Activated naive CD4-positive, alpha-beta T cell treated with anti-CD3 and anti-CD28 coated beads, Interleukin-2, amount 50 U/mL, for 72 hours (primary cell): ENCODE measurements around the gene LCN1. TPM values are rescaled to one million over a fixed set of nuclear protein-coding genes. Genes with fewer than 3 reads are reported as not detected.

Experiments used
- ATAC-seq, 2 donors: fragments of 150-1000 bp; cut with Tn5 transposase; 2 replicates each; pipeline ENCODE4 v1.10.0; 2021; ENCODE audit warnings: mild to moderate bottlenecking in 2 of 2, moderate library complexity in 2 of 2
- DNase-seq, 2 donors: peaks; one replicate each; pipeline ENCODE4 v3.0.0; 2021 to 2022; ENCODE audit warnings: low spot score in 2 of 2
- H3K27ac Mint-ChIP-seq, 2 donors: one replicate each; pipeline ENCODE4 v1.8.0; 2022; ENCODE audit warnings: mild to moderate bottlenecking in 2 of 2, mixed read lengths in 2 of 2
- H3K36me3 Mint-ChIP-seq, 2 donors: one replicate each; pipeline ENCODE4 v1.8.0; 2022; ENCODE audit warnings: mixed read lengths in 2 of 2
- H3K9me3 Mint-ChIP-seq, 2 donors: one replicate each; pipeline ENCODE4 v1.8.0; 2022; ENCODE audit warnings: mixed read lengths in 2 of 2
- total RNA-seq, 2 donors: library from RNA; stranded (reverse); gene quantifications; one replicate each; pipeline ENCODE4 v1.2.3, GENCODE V29; 2022

The LCN1 gene
- not detected for total RNA-seq

GRCh38 chr9:135520916-135521607 lies at the start of gene LCN1:
TSS of gene LCN1 (plus strand) at chr9:135521440. CDS start at chr9:135521498, 58 bp downstream.
- Mint-ChIP-seq H3K9me3 (no peaks in the 10 kb centered on the region), H3K36me3 (no peaks in the 10 kb centered on the region), H3K27ac (no peak within 1 kb of the TSS)
- ATAC-seq (no peak), DNase-seq (no peak)

GRCh38 chr9:135471791-135472640 lies 49.2 kb upstream of the LCN1 start:
- Mint-ChIP-seq H3K9me3 (no peaks in the 10 kb centered on the region), H3K27ac (no peak overlapping the region), H3K36me3 (peaks cover 0 to 6% of the 10 kb centered on the region in 2 donors)
- ATAC-seq (no peak), DNase-seq (no peak)

GRCh38 chr9:135473972-135474543 lies 47.2 kb upstream of the LCN1 start:
- no peak for DNase-seq
- Mint-ChIP-seq H3K36me3 (peaks cover 7 to 12% of the 10 kb centered on the region in 2 donors), H3K27ac (no peak overlapping the region), H3K9me3 (no peaks in the 10 kb centered on the region)
- no peak for ATAC-seq

- ATAC-seq (peak in 1 of 2 donors; percentile 55), DNase-seq (no peak)
- H3K36me3 Mint-ChIP-seq, result peaks cover 7 to 12% of the 10 kb centered on the region in 2 donors
- no peaks in the 10 kb centered on the region for H3K9me3 Mint-ChIP-seq
- no peak overlapping the region for H3K27ac Mint-ChIP-seq
Measured at GRCh38 chr9:135474915-135475314, 46.3 kb upstream of the LCN1 start.

- Mint-ChIP-seq H3K9me3 (no peaks in the 10 kb centered on the region), H3K36me3 (peaks cover 5 to 7% of the 10 kb centered on the region in 2 donors), H3K27ac (no peak overlapping the region)
- no peak for DNase-seq
- no peak for ATAC-seq
Measured at GRCh38 chr9:135476561-135477355, 44.5 kb upstream of the LCN1 start.

GRCh38 chr9:135478191-135478590 lies 43.0 kb upstream of the LCN1 start:
- peaks cover 5 to 7% of the 10 kb centered on the region in 2 donors for H3K36me3 Mint-ChIP-seq
- no peaks in the 10 kb centered on the region for H3K9me3 Mint-ChIP-seq

GRCh38 chr9:135478829-135479468 lies 42.3 kb upstream of the LCN1 start:
- H3K27ac Mint-ChIP-seq, result no peak overlapping the region
- DNase-seq, result no peak
- peak in 1 of 2 donors; percentile 21 for ATAC-seq

More at GRCh38 chr9:135478191-135478590, 43.0 kb upstream of the LCN1 start:
- no peak for DNase-seq
- H3K27ac Mint-ChIP-seq, result no peak overlapping the region
- no peak for ATAC-seq

GRCh38 chr9:135479469-135480052 lies 41.7 kb upstream of the LCN1 start, which contains the start of gene PPP1R26:
TSS of gene PPP1R26 (plus strand) at chr9:135479782. CDS start at chr9:135484511, 4,729 bp downstream.
- no peak within 1 kb of the TSS for H3K27ac Mint-ChIP-seq
- ATAC-seq (no peak), DNase-seq (no peak)
- no peaks in the 10 kb centered on the region for H3K9me3 Mint-ChIP-seq
- H3K36me3 Mint-ChIP-seq, result peaks cover 5 to 7% of the 10 kb centered on the region in 2 donors

More at GRCh38 chr9:135478829-135479468, 42.3 kb upstream of the LCN1 start:
- H3K36me3 Mint-ChIP-seq, result peaks cover 5 to 7% of the 10 kb centered on the region in 2 donors
- no peaks in the 10 kb centered on the region for H3K9me3 Mint-ChIP-seq

- ATAC-seq (peak in 1 of 2 donors; percentile 47), DNase-seq (no peak)
Measured at GRCh38 chr9:135480071-135480939, 40.9 kb upstream of the LCN1 start.

GRCh38 chr9:135480940-135481310 lies 40.3 kb upstream of the LCN1 start:
- ATAC-seq, result peak in 1 of 2 donors; percentile 16
- H3K9me3 Mint-ChIP-seq, result no peaks in the 10 kb centered on the region

More at GRCh38 chr9:135480071-135480939, 40.9 kb upstream of the LCN1 start:
- Mint-ChIP-seq H3K9me3 (no peaks in the 10 kb centered on the region), H3K36me3 (peaks cover 5 to 7% of the 10 kb centered on the region in 2 donors), H3K27ac (no peak overlapping the region)

GRCh38 chr9:135482015-135482754 lies 39.1 kb upstream of the LCN1 start:
- H3K36me3 Mint-ChIP-seq, result peaks cover 5 to 7% of the 10 kb centered on the region in 2 donors
- H3K9me3 Mint-ChIP-seq, result no peaks in the 10 kb centered on the region
- DNase-seq (no peak), ATAC-seq (no peak)
- no peak overlapping the region for H3K27ac Mint-ChIP-seq

More at GRCh38 chr9:135480940-135481310, 40.3 kb upstream of the LCN1 start:
- no peak for DNase-seq
- Mint-ChIP-seq H3K36me3 (peaks cover 5 to 7% of the 10 kb centered on the region in 2 donors), H3K27ac (no peak overlapping the region)

GRCh38 chr9:135484460-135485277 lies 36.6 kb upstream of the LCN1 start:
- ATAC-seq (no peak), DNase-seq (no peak)
- Mint-ChIP-seq H3K36me3 (no peaks in the 10 kb centered on the region), H3K27ac (peak overlapping the region in 1 of 2 donors; percentile 29), H3K9me3 (no peaks in the 10 kb centered on the region)

- no peak for DNase-seq
- Mint-ChIP-seq H3K36me3 (no peaks in the 10 kb centered on the region), H3K27ac (no peak overlapping the region), H3K9me3 (no peaks in the 10 kb centered on the region)
- ATAC-seq, result no peak
Measured at GRCh38 chr9:135485385-135485784, 35.9 kb upstream of the LCN1 start.
